EL (cell line): ENCODE data around the gene AEBP1.
A peak's percentile ranks its signal among the peaks of the same experiment; 100 is the strongest.

Experiments
- DNase-seq: peaks from one replicate; pipeline ENCODE4 v3.0.0-alpha.2; 2016

AEBP1 gene

DNA sequence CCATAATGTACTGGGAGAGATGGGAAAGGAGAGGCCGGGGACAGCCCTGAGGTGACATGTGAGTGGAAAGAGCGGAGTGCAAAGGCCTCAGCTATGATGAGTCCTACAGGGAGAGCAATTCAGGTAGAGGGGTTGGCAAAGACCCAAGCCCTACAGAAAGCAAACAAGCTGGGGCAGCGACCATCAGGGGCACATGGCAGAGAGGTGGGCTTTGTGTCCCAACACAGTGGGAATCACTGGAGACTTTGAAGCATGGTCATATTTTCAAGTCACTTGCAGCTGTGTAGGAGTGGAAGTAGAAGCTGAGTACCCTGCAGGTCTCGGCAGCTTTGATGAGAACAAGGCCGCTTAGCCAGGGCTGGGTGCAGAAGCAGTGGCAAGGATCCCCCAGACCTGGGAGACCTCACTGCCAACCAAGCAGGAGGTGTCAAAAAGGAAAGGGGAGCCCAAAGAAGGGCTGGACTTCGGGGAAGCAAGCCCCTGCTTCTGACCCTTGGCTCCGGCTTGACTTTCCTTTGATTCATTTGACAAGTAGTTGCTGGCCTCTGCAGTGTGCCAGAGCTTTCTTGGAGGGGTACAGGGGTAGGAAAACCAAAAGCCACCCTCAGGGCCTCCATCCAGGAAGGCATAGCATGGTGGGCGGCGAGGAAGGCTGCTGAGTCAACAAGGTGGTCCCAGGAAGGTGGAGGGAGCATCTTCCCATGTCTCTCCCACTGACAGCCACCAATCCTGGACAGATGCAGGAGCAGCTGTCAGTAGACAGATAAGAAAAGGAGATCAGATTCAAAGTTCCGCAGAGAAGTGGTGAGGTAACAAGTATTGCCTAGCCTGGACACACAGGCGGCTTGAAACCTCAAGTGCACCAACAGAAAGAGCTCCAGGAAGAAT lies 36.8 kb upstream of the AEBP1 start:
- DNase-seq = no peak

- no peak for DNase-seq
Measured at GRCh38 chr7:44068054-44068453, 36.1 kb upstream of the AEBP1 start.

DNA sequence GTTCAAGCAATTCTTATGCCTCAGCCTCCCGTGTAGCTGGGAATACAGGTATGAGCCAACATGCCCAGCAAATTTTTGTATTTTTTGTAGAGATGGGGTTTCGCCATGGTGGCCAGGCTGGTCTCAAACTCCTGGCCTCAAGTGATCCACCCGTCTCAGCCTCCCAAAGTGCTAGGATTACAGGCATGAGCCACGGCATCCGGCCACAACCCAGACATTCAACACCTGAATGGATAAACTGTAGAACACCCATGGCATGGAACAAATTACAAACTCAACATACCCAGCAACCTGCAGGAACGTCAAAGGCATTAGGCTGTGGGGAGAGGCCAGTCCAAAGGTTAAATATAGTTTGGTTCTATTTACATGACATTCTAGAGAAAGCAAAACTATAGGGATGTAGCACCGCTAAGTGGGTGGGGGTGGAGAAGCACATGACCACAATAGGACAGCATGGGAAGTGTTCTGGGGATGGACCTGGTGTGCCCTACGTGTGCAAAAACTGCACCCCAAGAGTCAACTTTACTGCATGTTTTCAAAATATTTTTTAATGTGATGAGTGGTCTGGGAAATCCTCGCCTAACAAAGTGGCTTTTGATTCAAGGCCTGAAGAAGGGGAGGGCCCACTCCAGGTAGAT lies 32.3 kb upstream of the AEBP1 start:
- no peak for DNase-seq

DNA sequence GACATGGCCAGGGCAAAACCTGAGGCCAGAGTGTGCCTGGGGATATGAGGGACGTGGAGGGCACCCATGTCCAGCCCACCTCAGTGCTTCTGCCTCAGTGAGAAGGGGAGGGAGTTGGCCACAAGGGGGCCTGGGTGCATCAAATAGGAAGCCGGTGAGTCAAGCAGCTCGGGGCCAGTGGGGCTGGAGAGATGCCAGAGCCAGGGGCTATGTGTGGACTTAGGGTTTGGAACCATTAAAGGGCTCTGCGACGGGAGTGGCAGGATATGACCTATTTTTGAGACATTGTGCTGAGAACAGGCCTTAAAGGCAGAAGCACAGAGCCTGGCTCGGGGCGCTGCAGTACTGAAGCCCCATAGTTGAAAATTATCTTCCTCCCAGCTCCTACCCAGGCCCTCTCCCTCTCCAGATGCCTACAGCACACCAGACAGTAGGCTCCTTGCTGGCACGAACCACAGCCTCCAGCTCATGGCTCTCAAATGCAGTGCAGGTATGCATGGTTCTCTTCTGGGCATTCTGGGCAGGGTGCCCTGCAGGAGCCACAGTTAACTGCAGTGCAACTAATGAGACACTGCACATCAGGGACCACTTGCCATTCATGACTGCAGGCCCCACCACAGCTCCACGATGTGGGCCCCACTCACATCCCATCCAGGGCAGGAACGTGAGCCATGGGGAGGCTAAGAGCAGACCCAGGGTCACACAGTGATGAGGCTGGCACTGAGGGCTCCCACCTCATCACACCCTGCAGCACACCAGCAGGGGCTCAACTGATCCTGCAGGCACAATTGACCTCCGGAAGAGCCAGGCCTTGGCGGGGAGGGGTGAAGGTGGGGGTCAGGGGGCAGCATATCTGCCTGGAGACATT lies 31.5 kb upstream of the AEBP1 start:
- peak; percentile 97 for DNase-seq

DNA sequence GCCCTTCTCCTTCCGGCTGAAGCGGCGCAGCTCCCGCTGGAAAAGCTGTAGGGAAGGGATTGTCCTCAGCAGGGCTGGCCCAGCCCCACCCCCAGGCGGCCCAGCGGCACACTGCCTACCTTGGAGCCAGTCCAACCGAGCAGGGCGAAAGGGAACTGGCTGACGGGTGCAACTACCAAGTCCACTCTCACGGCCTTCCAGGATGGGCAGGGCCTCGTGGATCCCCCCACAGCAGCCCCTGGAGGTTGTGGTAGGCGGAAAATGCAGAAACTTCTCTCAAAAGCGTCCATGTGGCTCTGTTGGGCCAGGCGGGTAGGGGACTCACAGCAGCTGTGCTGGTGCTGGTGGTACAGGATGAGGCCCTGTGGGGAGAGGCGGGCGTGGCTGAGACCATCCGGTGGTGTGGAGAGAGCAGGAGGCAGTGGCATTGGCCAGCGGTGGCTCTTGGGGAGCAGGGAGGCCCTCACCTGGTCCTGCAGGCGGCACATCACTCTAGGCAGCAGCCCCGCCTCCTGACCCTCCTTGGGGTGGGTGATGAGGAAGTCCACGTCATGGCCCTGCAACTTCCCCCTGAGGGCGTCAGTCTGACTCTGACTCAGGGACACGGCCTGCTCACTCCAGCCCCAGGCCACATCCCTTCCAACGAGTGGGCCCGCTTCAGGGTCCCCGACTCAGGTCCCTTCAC lies 30.3 kb upstream of the AEBP1 start:
- DNase-seq = peak; percentile 91

- no peak for DNase-seq
Measured at GRCh38 chr7:44074349-44074695, 29.8 kb upstream of the AEBP1 start.

DNA sequence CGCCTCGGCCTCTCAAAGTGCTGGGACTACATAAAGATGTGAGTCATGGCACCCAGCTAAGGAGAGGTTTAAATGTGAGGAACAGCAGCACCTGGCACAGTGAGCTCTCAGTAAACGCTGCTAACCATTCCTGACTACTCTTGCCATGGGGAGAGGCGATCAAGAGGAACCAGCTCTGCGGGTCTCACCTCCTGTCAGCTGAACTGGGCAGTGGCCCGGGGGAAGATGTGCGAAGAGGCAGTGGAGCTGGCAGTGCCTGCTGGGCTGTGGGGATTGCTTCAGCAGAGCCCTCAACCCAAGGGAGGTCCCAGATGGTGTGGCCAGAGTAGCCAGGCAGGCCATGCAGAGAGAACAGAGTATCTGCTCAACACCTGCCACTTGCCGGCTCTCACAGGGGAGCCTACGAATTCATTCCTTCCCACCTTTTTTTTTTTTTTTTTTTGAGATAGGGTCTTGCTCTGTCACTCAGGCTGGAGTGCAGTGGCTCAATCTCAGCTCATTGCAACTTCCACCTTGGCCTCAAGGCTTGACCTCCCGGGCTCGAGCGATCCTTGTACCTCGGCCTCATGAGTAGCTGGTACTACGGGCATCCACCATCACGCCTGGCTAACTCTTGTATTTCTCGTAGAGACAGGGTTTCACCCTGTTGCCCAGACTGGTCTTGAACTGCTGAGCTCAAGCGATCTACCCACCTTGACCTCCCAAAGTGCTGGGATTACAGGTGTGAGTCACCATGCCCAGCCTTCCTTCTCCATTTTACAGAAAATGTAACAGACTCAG lies 28.7 kb upstream of the AEBP1 start:
- DNase-seq = no peak

GRCh38 chr7:44076101-44076895 lies 27.8 kb upstream of the AEBP1 start:
- no peak for DNase-seq

DNA sequence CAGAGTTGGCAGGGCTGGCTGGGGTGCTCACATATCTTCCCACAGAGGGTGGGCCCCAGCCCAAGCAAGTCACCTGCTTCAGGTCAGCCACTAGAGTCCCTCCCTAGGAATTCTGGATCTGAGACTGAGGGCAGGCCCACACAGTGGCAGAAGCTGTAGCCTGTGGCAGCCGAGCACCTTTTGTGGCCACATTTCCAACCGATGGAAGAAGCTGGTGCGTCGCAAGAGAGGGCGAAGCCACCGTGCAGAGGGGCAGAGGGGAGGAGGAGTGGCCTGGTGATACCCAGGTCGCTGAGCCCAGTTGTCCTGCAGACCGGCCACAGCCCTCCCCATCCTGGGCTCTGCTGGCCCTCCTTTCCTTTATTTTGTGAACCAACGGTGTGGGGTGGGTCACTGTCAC lies 27.1 kb upstream of the AEBP1 start:
- DNase-seq = no peak

DNA sequence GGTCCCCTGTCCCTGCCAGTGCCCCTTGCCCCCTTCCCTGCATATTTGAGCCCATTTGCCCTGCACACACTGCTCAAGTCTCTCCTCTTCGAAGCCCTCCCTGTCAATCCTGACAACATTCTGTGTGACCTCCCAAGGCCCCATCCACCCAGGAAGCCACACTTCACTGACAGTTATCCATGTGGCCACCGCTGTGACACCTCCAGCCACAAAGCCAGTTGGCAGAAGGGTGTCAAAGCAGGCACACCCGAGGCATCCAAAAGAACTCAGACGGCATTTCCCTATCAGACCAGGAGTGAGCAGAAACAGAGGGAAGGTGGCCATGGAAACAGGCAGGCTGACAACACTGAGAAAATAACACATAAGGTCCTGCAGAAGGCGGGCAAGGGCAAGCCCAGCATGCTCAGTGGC lies 26.5 kb upstream of the AEBP1 start:
- no peak for DNase-seq

DNA sequence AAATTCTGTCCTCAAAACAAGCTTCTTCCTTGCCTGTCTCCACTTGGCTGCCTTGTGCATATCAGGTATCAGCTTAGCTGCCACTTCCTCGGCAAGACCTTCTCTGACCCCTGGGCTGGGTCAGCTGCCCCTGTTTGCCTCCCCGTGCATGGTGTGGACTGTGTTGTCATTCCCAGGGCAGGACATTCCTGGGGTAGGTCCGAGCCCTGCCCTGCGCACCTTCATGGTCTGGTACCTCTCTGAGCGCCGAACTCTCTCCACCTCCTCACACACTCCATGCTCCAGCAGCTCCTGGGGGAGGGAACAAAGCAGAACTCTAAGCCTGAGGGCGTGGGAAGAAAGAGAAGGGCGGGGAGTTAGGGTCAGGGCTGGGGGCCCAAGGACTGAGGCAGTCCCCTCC lies 25.6 kb upstream of the AEBP1 start:
- DNase-seq = no peak

DNA sequence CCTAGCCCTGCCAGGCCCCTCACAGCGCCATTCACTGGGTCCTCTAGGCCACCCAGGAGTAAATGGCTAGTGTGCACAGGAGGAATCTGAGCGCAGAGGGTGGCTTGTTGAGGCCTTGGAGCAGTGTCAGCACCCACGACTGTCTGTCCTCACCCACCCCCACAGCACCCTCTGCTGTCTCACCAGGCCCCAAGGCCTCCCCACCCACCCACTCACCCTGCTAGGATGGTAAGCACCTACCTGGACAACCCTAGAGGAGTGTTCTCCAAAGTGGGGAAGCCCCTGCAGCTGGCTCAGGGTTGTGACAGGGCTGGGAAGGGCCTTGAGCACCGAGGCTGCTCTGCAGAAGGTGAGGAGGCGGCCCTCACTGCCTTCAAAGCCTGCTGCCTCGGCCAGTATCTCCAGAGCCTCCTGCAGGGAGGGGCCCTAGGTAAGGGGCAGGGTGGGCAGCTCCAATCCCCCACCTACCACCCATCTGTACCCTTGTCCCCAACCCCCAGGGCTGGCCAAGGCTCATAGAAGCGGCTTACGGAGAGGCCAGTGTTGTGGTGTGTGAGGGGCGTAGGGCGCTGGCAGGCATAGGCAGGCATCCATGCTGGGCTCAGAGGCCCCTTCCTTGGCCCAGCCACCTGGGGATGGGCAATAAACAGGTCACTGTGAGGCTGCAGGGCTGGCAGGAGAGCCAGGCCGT lies 24.7 kb upstream of the AEBP1 start:
- no peak for DNase-seq

- no peak for DNase-seq
Measured at GRCh38 chr7:44080118-44080517, 24.0 kb upstream of the AEBP1 start.

DNA sequence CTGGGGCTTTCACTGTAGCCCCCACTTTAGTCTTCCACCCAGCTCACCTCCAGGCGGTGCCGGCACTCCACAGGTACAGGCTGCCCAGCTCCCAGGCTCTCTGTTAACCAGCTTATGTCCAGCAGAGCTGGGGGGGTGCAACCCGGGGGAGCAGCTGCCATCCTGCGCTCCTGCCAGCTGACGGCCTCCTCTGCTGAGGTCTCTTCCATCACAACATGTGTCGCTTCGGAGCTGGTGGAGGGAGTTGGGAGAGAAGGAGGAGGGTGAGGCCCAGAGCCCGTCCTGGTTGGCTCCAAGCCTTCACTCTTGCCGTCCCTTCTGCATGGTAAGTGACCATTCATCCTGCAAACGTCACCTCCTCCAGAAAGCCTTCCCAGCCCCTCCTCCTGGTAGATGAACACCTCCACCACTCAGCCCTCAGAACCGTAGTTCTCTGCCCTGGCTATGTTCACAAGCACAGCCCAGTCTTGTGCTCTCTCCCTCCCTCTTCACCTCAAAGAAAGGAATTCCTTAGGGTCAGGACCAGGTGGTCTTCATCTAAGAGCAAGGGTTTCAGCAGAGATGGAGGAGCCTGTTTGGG lies 23.4 kb upstream of the AEBP1 start:
- DNase-seq = no peak

DNA sequence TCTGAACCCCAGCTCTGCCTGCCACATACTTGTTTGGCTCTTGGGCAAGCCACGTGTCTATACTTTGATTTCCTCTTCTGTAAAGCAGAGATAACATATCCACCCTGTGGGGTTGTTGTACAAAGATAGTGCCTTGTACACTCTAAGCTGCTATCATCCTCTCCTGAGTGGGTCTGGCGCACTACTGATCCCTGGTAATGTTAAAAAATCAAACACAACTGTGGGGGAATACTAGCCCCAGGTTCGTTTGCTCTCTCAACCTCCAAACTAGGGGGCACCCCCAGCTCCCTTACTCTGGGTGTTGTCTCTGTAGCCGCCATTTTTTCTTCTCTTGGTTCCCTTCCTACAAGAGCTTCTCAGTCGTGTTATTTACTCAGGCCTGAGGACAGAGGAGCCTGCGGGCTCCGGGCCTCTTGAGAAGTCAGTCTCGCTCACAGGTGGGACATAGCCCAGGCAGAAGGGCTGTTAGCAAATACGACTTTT lies 22.8 kb upstream of the AEBP1 start:
- no peak for DNase-seq

DNA sequence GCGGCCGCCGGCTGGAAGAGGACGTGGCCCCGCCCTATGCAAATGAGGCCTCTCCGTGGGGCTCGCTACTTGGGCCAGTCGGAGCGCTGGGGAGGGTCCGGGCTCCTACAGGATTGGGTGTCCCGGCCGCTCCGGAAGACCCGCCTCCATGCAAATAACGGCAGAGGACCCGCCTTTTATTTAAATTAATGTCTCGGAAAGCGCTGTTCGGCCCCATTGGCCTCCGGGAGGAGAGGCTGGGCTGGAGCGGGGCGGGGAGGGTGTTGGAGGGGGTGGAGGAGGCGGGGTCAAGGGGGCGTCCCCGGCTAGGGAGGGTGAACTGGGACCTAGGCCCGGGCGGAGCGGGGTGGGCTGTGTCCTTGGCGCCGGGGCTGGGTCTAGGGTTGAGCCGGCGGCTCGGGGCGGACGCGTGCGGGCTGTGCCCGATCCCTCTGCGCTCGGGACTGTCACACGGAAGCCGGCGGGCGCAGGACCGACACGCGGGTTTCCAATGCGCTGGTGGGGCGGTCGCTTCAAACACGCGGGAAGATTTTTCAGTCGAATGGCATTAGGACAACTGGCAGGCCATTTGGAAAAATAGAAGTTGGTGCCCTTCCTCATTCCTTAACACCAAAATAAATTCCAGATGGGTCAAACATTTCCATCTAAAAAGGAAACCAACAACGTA lies 21.5 kb upstream of the AEBP1 start:
- DNase-seq = peak; percentile 100

DNA sequence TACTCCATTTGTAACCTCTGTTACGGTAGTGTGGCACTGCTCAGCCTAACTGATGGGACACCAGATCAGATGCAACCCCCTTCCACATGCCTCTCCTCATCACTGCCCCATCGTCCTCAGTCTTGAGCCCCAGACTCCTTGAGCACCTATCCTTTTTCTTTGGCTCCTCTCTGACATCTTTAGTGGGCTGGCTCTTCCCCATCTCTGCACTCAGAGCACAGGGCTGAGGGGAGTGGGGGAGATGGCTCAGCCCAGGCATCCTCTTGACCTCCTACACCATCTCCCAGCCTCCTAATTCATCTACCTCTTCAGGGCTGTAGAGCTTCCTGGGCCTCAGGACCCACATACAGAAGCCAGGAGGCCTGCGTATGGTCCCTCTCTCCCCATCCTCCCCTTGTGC lies 20.3 kb upstream of the AEBP1 start:
- no peak for DNase-seq

GRCh38 chr7:44084701-44085100 lies 19.4 kb upstream of the AEBP1 start:
- DNase-seq = no peak

GRCh38 chr7:44085546-44085945 lies 18.6 kb upstream of the AEBP1 start:
- no peak for DNase-seq

- no peak for DNase-seq
Measured at GRCh38 chr7:44086627-44087026, 17.5 kb upstream of the AEBP1 start.
